Upper lobe of left lung (tissue), 6 donors: ENCODE measurements around the gene CENPF. TPM values are rescaled to one million over a fixed set of nuclear protein-coding genes. Genes with fewer than 3 reads are reported as not detected.

ENCODE experiments used
- ATAC-seq, 2 donors: fragments of 200-7000 bp; cut with Tn5 transposase; one replicate each; pipeline ENCODE4 v1.9.1; 2022; ENCODE audit warnings: mild to moderate bottlenecking in 2 of 2, moderate library complexity in 2 of 2; ENCODE audit not compliant: low FRiP score in 2 of 2
- DNase-seq, 2 donors: peaks; one replicate each; pipeline ENCODE4 v3.0.0-alpha.2; 2019 to 2020
- H3K27ac ChIP-seq, 4 donors: fragments of 200-600 bp; sonication (generic); one replicate each; pipeline ENCODE4 v1.5.1; 2016 to 2019
- H3K27me3 ChIP-seq, 4 donors: fragments of 200-600 bp; sonication (generic); one replicate each; pipeline ENCODE4 v1.5.1; 2017 to 2019
- H3K36me3 ChIP-seq, 4 donors: fragments of 200-600 bp; sonication (generic); one replicate each; pipeline ENCODE4 v1.5.1; 2016 to 2019
- H3K4me1 ChIP-seq, 4 donors: fragments of 200-600 bp; sonication (generic); one replicate each; pipeline ENCODE4 v1.5.1; 2018 to 2019
- H3K4me3 ChIP-seq, 4 donors: fragments of 200-600 bp; sonication (generic); one replicate each; pipeline ENCODE4 v1.5.1; 2017 to 2019; ENCODE audit warnings: mild to moderate bottlenecking in 2 of 4, moderate library complexity in 1 of 4
- H3K9me3 ChIP-seq, 4 donors: fragments of 200-600 bp; sonication (generic); one replicate each; pipeline ENCODE4 v1.5.1; 2018 to 2019
- CTCF ChIP-seq, 6 experiments: fragments of 450-650 bp in 4 of 6; fragments of 200-600 bp in 2 of 6; sonication (generic) in 2 of 6; IDR thresholded peaks; one replicate each; pipeline ENCODE4 v1.5.1; 2016 to 2019; ENCODE audit warnings: antibody characterized with exemption in 6 of 6
- EP300 ChIP-seq, 4 donors: sonication (generic); formaldehyde crosslinking; IDR thresholded peaks; one replicate each; pipeline ENCODE4 v1.5.1; 2017; ENCODE audit warnings: antibody characterized with exemption in 4 of 4, control low read depth in 2 of 4
- POLR2A ChIP-seq, 4 donors: fragments of 450-650 bp; IDR thresholded peaks; one replicate each; pipeline ENCODE4 v1.5.1; 2016 to 2017; ENCODE audit warnings: antibody characterized with exemption in 4 of 4, mild to moderate bottlenecking in 2 of 4
- POLR2AphosphoS5 ChIP-seq, 2 donors: sonication (generic); formaldehyde crosslinking; IDR thresholded peaks; one replicate each; pipeline ENCODE4 v1.5.1; 2017; ENCODE audit warnings: antibody characterized with exemption in 2 of 2
- WGBS, 2 donors: methylation state at CpG; one replicate each; pipeline ENCODE4 v1.1.5; 2017 to 2018; 5-methylcytosine and 5-hydroxymethylcytosine counted together
- total RNA-seq, 6 donors: library from RNA; depleted of rRNA in 4 of 6; stranded (reverse); fragments of >200 nt in 4 of 6; gene quantifications; one replicate each; pipeline versions ENCODE4 v1.1.0 to v1.2.1, GENCODE V29; 2016 to 2021
- donor health status: DM: no; HTN: no; CAD: no; lungs with moderate emphysema.
- donor health status: DM: no; HTN: yes; CAD: no; lungs with severe emphysema.

The CENPF gene
- total RNA-seq, 6 donors from 2014 or later, result 1.0 to 12.1 (median 3.0) TPM

GRCh38 chr1:214637722-214638458 is 34.9 kb downstream of the CENPF start:
- TF ChIP-seq POLR2A (IDR thresholded peaks at IDR 0.05) (no peak), CTCF (IDR thresholded peaks at IDR 0.05) (peak; percentile 9 to 56 (median 39)), EP300 (IDR thresholded peaks at IDR 0.05) (no peak), POLR2AphosphoS5 (IDR thresholded peaks at IDR 0.05) (no peak)
- WGBS, 2 donors, result 67 to 74% methylated on average over 6 of the region's 6 CpGs

GRCh38 chr1:214638459-214638807 is 35.4 kb downstream of the CENPF start:
- H3K27ac ChIP-seq, result no peak overlapping the region
- TF ChIP-seq POLR2AphosphoS5 (IDR thresholded peaks at IDR 0.05), result no peak
- no peak for TF ChIP-seq CTCF (IDR thresholded peaks at IDR 0.05)
- TF ChIP-seq EP300 (IDR thresholded peaks at IDR 0.05), result no peak
- no peak for TF ChIP-seq POLR2A (IDR thresholded peaks at IDR 0.05)
- no peaks in the 10 kb centered on the region for H3K9me3 ChIP-seq
- DNase-seq (no peak), ATAC-seq (no peak)
- H3K36me3 ChIP-seq, result no peaks in the 10 kb centered on the region
- peaks cover 0 to 3% (median 0%) of the 10 kb centered on the region in 4 donors for H3K4me1 ChIP-seq
- no peaks in the 10 kb centered on the region for H3K27me3 ChIP-seq
- 90 to 98% methylated on average over 6 of the region's 6 CpGs for WGBS, 2 donors
- no peak overlapping the region for H3K4me3 ChIP-seq

More at GRCh38 chr1:214637722-214638458, 34.9 kb downstream of the CENPF start:
- no peak for DNase-seq
- no peaks in the 10 kb centered on the region for H3K36me3 ChIP-seq
- no peak overlapping the region for H3K4me3 ChIP-seq
- H3K9me3 ChIP-seq, result no peaks in the 10 kb centered on the region
- peaks cover 0 to 3% (median 0%) of the 10 kb centered on the region in 4 donors for H3K4me1 ChIP-seq
- H3K27ac ChIP-seq, result no peak overlapping the region
- no peaks in the 10 kb centered on the region for H3K27me3 ChIP-seq
- ATAC-seq, result no peak

- no peaks in the 10 kb centered on the region for H3K9me3 ChIP-seq
- H3K27me3 ChIP-seq, result no peaks in the 10 kb centered on the region
- no peak for DNase-seq
- ATAC-seq, result no peak
- no peak overlapping the region for H3K4me3 ChIP-seq
- no peak for TF ChIP-seq POLR2AphosphoS5 (IDR thresholded peaks at IDR 0.05)
- TF ChIP-seq EP300 (IDR thresholded peaks at IDR 0.05), result no peak
- no peak for TF ChIP-seq POLR2A (IDR thresholded peaks at IDR 0.05)
- no peak for TF ChIP-seq CTCF (IDR thresholded peaks at IDR 0.05)
- no peaks in the 10 kb centered on the region for H3K36me3 ChIP-seq
- peaks cover 0 to 3% (median 0%) of the 10 kb centered on the region in 4 donors for H3K4me1 ChIP-seq
- no peak overlapping the region for H3K27ac ChIP-seq
- WGBS, 2 donors, result 77 to 79% methylated on average over 3 of the region's 3 CpGs
These were observed 36.0 kb downstream of the CENPF start for GRCh38 chr1:214638997-214639396.

- no peak for DNase-seq
- H3K4me1 ChIP-seq, result peaks cover 0 to 3% (median 0%) of the 10 kb centered on the region in 4 donors
- no peak overlapping the region for H3K27ac ChIP-seq
- H3K36me3 ChIP-seq, result no peaks in the 10 kb centered on the region
- no peak for ATAC-seq
- H3K27me3 ChIP-seq, result no peaks in the 10 kb centered on the region
- no peak for TF ChIP-seq POLR2AphosphoS5 (IDR thresholded peaks at IDR 0.05)
- TF ChIP-seq CTCF (IDR thresholded peaks at IDR 0.05), result no peak
- no peak for TF ChIP-seq POLR2A (IDR thresholded peaks at IDR 0.05)
- TF ChIP-seq EP300 (IDR thresholded peaks at IDR 0.05), result no peak
- no peak overlapping the region for H3K4me3 ChIP-seq
- 83 to 87% methylated on average over 6 of the region's 6 CpGs for WGBS, 2 donors
- H3K9me3 ChIP-seq, result no peaks in the 10 kb centered on the region
These were observed 37.6 kb downstream of the CENPF start for GRCh38 chr1:214640431-214641213.
